Measurements from ENCODE around the gene CUL9. TPM values are rescaled to one million over a fixed set of nuclear protein-coding genes. Genes with fewer than 3 reads are reported as not detected.

Gene CUL9
- total RNA-seq, 1 experiment from 2014 or later = 30.4 TPM

GRCh38 chr6:43174263-43175112, 7.5 kb upstream of the CUL9 start:
- Histone ChIP-seq H3K79me2 (ENCODE audit: low read length) (peaks cover 38% of the 10 kb centered on the region), H3F3A (ENCODE audit: low read length, unreplicated experiment) (no peaks in the 10 kb centered on the region), H3K9me3 (ENCODE audit: low read length) (no peaks in the 10 kb centered on the region), H3K9me2 (replicated peaks; ENCODE audit: low read length) (no peaks in the 10 kb centered on the region), H3K36me3 (ENCODE audit: low read depth, low read length) (peaks cover 31% of the 10 kb centered on the region), H3K27me3 (ENCODE audit: low read length) (no peaks in the 10 kb centered on the region), H3K4me3 (ENCODE audit: low read length) (peak overlapping the region; percentile 94), H3K9ac (ENCODE audit: low read length) (no peak overlapping the region), H4K20me1 (ENCODE audit: low read length) (peaks cover 11% of the 10 kb centered on the region), H3K4me2 (ENCODE audit: low read length) (peak overlapping the region; percentile 86), H3K27ac (ENCODE audit: low read length) (peak overlapping the region; percentile 37), H3K4me1 (ENCODE audit: insufficient read depth, low read length) (peaks cover 29% of the 10 kb centered on the region), H2AFZ (ENCODE audit: low read length) (peak overlapping the region; percentile 61)
- ChIA-PET POLR2A (ENCODE audit: unreplicated experiment) (interaction anchor here (0.5 to 0.6 kb wide), 2 partner anchors 44 to 148 kb away, joined by 3 read pairs; no protein-coding TSS in a partner anchor), CTCF (interaction anchor here (0.6 to 1.0 kb wide), 2 partner anchors 31 to 223 kb away, joined by 5 to 6 read pairs; no protein-coding TSS in a partner anchor)
- no TSS peak for BruUV-seq (replicated peaks)
- TF ChIP-seq EZH2phosphoT487 (IDR thresholded peaks at IDR 0.05; ENCODE audit: borderline replicate concordance, low read length) (no peak), CTCF (conservative IDR thresholded peaks at IDR 0.05; ENCODE audit: low read depth, low read length) (no peak)
- ATAC-seq (peak; percentile 55), DNase-seq (peak; percentile 98)
- intact Hi-C loops (cut with micrococcal nuclease) = no loop called here

- peaks cover 11% of the 10 kb centered on the region for H4K20me1 ChIP-seq (ENCODE audit: low read length)
- H3K79me2 ChIP-seq (ENCODE audit: low read length) = peaks cover 38% of the 10 kb centered on the region
- CTCF ChIA-PET = no interaction called here
- H3K4me1 ChIP-seq (ENCODE audit: insufficient read depth, low read length) = peaks cover 24% of the 10 kb centered on the region
- TF ChIP-seq CTCF (conservative IDR thresholded peaks at IDR 0.05; ENCODE audit: low read depth, low read length) (no peak), EZH2phosphoT487 (IDR thresholded peaks at IDR 0.05; ENCODE audit: borderline replicate concordance, low read length) (no peak), EZH2 (IDR thresholded peaks at IDR 0.05; ENCODE audit: low read length, unreplicated experiment) (no peak)
- H3K4me3 ChIP-seq (ENCODE audit: low read length) = no peak overlapping the region
- no peak overlapping the region for H2AFZ ChIP-seq (ENCODE audit: low read length)
- POLR2A ChIA-PET (ENCODE audit: unreplicated experiment) = no interaction called here
- H3K27me3 ChIP-seq (ENCODE audit: low read length) = no peaks in the 10 kb centered on the region
- ATAC-seq (no peak), DNase-seq (no peak)
- no peaks in the 10 kb centered on the region for H3K9me3 ChIP-seq (ENCODE audit: low read length)
- no peak overlapping the region for H3K27ac ChIP-seq (ENCODE audit: low read length)
- H3K4me2 ChIP-seq (ENCODE audit: low read length) = no peak overlapping the region
- BruUV-seq (replicated peaks) = no TSS peak
- peaks cover 31% of the 10 kb centered on the region for H3K36me3 ChIP-seq (ENCODE audit: low read depth, low read length)
- H3K9ac ChIP-seq (ENCODE audit: low read length) = no peak overlapping the region
- intact Hi-C loops (cut with micrococcal nuclease) = no loop called here
- no peaks in the 10 kb centered on the region for H3F3A ChIP-seq (ENCODE audit: low read length, unreplicated experiment)
- H3K9me2 ChIP-seq (replicated peaks; ENCODE audit: low read length) = no peaks in the 10 kb centered on the region
These were observed 6.1 kb upstream of the CUL9 start for GRCh38 chr6:43175676-43176422.
